ENCODE measurements around the gene SMIM5.

DNA sequence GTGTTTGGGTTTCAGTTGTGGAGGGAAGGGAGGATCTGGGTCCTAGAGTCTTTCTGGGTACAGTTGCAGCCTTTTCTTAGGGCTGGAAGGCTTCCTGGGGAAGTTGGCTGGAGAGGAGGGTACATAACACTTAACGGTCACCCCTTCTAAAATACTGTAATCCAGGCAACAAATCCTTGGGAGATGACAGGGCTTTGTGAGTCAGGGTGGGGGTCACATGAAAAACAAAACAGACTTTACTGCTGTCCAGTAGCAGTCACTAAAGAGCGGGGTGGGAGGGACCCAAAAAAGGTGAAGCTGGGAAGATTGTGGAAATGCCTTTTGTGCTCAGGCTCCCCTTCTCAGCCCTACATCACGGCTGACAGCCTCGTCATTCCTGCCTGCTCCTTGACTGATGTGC lies 40.3 kb downstream of the SMIM5 start:
- TF ChIP-seq CTCF (optimal IDR thresholded peaks at IDR 0.05 in 1 of 3, IDR thresholded peaks at IDR 0.05 in 1 of 3, conservative IDR thresholded peaks at IDR 0.05 in 1 of 3; ENCODE audit: extremely low read depth in 1 of 3, insufficient read depth in 2 of 3, low read length in 3 of 3) (no peak), EZH2 (IDR thresholded peaks at IDR 0.05; ENCODE audit: low read length) (no peak)

Data from keratinocyte (primary cell).